Forelimb muscle (tissue), 1 donor: ENCODE data around the gene TMCO5A. TPM values are rescaled to one million over a fixed set of nuclear protein-coding genes. Genes with fewer than 3 reads are reported as not detected.
"Not testable (repeated sequence)": the region's sequence is repeated elsewhere in the genome, so short reads cannot be mapped to it uniquely, and the experiment has no call there.

Experiments
- DNase-seq: peaks from one replicate; pipeline ENCODE4 v3.0.0-alpha.2; 2013; ENCODE audit warnings: low read depth
- polyA plus RNA-seq: library from polyadenylated mRNA; unstranded; fragments of 120-200 nt; gene quantifications from one replicate; pipeline ENCODE4 v1.2.1, GENCODE V29; 2013; ENCODE audit not compliant: insufficient read length

Gene TMCO5A
- polyA plus RNA-seq = not detected

DNA sequence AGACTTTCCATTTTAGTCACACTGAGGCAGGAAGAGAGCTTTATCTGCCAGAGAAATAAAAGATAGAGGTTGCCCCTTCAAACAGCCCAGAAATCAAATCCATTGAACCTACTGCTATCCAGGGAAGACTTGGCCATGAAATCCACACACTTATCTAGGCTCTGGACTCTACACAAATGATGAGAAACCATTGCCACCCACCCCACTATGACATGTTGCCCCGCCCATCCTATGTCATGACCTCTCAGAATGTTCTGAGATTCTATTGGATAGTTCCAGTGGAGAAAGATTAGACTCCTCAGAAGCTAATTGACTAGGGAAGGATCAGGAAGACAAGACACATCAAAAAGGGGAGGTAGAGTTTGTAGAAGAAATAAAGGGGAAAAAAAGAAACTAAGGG lies at the start of gene TMCO5A:
Gene TMCO5A, plus strand, starts transcription at position 301 of the 400 bp plus-strand sequence. CDS start 1,684 bp downstream, outside the sequence.
- DNase-seq = no peak

DNA sequence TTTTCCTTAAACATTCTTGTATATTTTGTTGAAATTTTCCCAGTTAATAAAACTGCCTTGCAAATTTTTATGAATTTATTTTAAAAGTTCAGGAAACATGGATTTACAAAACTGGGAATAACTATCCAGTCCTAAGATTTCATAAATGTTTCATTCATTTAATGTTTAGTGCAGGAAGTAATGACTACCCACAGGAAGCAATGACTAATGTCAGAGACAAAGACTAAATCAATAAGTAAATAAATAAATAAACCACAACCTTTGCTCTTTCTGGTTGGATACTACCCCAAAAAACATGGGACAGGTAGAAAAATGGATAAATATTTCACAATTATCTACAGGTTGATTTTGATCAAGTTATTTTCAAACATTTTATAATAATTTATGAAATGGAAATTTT lies 48.8 kb upstream of the TMCO5A start:
- DNase-seq = no peak

DNA sequence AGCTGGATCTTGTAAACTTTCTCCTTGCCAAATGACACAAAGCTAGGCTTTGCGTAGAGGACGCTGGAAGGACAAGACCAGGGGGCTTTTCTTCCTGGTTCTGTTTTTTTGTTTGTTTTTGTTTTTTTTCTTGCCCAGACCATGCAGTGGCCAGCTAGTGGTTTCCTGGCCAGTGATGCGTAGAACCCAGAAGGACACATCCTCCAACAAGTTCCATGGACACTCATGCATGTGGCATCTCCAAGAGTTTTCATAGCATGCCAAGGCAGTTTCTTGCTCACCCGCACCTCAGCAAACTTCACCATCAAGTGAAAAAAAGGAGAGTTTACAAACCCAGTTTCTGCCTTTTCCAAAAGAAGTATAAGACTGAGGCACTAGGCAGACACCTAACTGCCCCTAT lies 46.1 kb upstream of the TMCO5A start:
- DNase-seq = no peak

DNA sequence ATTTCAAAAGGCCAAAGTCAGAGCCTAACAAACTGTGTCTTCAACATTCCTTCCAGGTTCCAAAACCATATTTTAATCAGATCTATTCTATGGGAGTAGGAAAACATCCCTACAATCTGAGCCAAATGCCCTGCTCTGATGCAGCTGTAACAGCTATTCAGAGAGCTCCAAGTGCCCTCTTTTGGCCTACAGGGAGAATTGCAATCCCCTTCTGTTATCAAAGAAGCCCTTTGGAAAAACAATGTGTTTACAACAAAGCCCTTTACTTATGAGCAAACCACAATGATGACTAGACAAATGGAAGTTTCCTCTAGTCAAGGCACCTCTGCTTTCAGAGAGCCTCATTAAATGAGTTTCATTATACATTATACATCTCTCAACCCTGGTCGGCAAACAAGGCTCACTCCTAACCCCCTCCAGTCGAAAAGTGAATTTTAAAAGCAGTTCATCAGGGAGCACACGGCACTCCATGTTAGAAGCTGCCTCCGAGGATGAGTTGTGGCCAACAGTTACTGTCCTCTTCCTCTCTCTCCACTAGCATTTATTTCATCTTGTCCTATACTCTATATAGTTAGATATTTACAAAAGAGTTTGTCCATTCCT lies 42.6 kb upstream of the TMCO5A start:
- peak; percentile 6 for DNase-seq

DNA sequence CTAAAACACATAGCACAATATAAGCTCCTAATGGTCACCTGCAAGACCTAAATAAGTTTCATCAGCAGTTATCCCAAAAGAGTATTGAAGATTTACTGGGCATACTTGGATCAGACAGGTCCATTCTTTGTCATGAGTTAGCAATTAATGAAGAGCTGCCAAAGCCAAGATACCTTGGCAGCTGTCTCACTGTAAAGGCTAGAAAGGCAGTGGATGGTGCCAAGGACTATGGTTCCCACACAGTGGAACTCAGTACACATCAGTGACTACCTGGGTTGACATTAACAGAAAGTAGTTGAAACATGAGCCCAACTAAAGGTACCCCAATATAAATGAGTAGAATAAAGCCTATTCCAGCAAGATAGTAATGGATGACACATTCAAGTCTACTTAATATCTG lies 41.1 kb upstream of the TMCO5A start:
- no peak for DNase-seq

DNA sequence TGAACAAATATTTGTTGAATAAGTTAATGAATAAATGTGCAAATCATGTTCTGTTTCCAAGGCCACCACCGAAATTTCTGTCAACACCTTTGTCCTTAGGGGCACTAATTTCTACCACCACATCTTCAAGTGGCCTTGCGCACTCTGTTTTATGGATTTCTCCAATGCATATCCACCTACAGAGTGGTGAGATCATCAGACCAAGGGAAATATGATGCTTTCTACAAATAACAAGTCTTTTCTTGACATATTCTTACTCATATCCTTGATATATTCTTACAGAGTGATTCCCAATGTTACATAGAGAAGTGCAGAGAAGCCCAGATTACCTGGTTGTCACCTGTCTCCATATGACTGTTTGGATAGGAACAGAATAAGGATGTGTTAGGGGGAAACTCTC lies 36.1 kb upstream of the TMCO5A start:
- no peak for DNase-seq

DNA sequence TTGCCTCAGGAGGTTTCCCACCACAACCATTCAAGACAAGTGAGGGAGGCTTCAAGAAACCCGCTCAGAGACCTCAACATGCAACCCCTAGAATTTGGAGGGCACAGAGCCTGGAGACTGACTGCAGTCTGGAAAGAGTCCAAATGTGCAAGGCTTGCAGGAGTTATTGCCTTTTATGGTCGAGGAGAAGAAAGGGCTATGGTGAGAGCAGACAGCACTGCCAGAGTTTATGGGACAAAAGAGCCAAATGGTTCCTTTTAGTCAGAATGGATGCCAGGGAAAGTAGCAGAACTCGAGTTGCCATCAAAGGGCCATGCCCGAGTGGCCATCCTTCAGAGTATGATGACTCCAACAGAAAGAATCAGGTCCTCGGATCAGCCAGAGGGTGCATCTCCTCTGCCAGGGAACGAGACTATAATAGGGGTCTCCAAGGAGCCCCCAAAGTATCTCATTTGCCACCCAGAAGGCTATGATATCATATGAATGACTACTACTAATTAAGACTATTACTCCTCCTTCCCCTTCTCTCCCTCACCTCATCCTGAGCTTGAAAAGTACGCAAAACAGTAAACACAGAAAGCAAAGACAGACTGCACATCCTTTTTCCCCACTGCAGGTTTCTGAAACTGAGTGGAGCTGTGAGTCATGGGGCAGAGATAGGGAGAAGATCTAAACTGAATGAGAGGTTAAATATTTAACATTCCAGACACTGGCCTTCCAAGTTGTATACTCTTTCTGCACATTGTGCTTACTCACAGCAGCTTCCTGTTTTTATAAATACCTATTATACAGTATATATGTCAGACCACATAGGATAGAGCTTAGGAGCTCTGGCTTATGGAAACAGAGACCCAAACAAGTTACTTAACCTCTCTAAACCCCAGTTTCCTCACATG lies 33.9 kb upstream of the TMCO5A start:
- DNase-seq = no peak

DNA sequence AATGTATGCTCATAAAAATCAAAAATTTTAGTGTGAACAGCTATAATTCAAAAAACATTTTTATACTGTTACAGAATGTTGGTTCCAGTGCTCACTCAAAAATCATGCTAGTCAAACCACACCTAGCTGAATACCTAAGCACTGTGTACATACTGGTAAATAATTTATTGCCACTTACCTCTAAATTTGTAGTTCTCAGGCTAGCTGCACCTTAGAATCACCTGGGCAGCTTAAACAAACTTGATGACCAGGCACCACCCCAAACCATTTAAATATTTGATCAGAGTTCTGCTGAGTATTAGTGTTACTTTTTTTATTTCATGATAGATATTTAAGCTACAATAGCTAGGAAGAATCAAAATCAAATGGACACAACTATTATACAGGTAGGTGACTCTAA lies 32.3 kb upstream of the TMCO5A start:
- DNase-seq = no peak

DNA sequence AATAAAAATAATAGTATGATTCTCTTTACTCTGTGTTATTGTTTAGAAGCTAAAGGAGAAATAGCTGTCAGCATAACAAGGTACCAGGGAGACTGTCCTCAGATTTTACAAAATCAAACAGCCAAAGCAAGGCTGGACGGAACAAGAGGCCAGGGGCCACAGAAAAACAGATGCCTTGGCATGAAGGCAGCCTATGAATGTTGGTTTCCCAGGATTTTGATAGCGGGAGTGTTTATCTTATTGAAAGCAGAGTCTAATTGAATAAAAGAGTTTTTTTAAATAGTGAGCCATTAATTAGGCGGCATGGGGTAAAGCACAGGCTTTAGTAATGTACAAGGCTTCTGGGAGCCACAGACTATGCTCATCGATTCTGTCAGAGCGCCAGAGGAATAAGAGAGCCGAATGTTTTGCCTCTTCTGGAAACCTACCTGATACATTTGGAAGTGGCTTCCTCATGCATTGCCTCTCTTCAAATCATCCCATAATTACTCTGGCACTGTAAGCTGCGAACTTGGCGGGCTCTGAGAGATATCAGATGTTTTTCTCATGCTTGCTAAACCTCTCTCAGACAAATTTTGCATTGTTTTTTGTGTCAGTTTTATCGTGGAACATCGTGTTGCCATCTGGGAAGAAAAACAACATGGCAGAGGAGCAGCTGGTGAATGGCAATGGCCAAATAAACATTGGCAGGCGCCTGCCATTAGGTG lies 30.4 kb upstream of the TMCO5A start:
- no peak for DNase-seq

DNA sequence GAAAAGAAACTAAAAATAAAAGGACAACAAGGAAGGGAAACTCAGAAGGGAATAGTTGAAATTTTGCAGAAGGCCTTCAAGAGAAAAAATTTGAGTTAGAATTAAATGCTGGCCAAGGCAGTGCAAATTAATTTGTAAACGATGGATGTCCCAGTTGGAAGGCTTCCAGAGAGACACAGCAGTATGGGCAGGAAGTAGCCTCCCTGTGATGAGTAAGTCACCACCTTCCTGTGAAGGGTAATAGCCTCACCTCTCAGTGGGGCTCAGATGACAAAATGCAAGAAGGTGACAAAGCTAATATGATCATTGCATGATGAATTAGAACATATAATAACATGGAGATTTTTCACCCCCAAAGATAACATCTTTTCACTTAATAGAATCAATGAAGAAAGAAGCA lies 27.3 kb upstream of the TMCO5A start:
- DNase-seq = no peak

DNA sequence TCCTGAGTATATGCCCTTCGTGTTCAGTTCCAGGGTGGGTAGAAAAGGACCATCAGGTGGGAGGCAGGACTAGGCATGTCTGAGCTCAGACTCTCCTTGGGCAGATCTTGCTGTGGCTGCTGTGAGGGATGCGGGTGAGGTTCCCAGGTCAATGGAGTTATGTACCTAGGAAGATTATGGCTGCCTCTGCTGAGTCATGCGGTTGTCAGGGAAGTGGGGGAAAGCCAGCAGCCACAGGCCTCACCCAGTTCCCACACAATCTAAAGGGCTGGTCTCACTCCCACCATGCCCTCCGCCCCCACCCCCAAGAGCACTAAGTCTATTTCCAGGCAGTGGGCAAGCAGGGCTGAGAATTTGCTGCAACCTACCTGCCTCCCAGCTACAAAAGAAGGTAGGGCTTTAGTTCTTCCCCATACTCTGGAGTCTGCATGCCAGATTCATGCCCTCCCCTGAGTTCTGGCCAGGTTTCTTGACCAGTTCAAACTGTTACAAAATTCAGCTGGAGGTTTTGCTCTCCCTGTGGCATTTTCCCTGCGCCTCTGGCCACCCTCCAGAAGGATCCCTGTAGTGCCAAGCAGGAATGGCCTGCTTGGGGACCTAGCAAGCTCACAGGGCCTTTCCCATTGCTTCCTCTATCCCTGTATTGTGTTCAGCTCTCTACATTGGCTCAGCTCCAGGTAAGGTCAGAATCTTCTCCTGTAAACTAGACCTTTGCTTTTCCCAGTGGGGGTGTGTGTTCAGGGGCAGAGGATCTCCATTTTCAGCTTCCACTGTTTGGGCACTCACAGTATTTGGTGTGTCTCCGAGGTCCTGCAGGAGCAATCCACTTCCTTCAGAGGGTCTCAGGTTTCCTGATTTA lies 12.7 kb upstream of the TMCO5A start:
- no peak for DNase-seq

DNA sequence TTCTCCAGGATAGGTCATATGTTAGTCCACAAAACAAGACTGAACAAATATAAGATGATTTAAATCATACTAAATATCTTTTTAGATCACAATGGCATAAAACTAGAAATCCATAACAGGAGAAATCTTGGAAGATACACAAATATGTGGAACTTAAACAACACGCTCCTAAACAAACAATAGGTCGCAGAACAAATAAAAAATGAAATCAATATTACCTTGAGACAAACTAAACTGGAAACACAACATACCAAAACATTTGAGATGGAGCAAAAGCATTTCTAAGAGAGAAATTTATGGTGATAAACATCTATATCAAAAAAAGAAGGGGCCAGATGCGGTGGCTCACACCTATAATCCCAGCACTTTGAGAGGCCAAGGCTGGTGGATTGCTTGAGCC lies 8.3 kb upstream of the TMCO5A start:
- DNase-seq = no peak

DNA sequence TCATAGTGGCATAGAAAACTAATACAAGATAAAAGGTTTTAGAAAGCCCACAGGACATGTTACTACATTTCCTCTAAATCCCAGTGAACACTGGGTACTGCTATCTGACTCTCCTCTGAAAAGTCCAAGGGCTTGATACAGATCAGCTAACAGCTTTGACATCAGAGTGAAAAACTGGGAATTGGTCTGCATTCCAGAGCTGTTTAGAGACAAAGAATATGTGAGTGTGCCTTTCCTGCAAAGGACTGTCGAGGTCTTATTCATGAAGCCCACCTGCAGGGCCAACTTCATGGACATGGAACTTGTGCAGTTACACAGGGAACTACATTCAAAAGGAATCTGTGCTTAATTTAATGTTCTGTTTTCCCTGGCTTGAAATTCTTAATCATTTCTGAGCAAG lies 5.2 kb upstream of the TMCO5A start:
- DNase-seq = no peak

DNA sequence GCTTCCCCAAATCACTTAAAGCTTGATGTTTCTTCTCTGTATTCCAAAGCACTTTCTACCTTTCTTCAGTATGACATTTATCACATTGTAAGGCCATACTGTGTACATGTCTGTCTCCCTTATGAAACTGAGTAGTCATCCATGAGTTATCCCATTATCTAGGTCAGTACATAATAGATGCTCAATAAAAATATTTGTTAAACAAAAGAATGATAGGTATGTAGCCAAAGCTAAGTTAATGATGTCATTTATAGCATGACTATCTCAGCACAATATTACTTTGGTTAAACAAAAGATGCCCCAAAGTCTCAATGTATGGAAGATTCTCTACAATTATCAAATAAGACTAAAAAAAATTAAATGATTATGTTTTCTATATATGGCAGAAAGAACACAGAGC lies 3.1 kb upstream of the TMCO5A start:
- no peak for DNase-seq

DNA sequence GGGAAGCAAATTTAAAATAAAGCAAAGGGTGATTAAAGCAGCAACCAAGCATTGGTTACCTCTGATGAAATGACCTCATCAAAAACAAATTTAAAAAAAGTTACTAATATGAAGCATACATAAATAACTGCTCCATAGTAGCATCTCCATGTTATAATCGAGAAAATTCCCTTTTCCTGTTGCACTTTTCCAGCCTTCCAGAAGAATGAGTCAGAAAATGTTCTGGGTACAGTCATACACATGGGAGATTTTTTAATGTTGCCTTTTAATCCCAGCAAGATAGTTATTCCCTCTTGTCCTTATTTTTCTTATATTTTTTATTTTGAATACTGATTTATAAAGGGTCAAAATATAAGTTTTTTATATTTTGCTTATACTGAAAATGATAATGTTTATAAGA lies 2.6 kb upstream of the TMCO5A start:
- no peak for DNase-seq

DNA sequence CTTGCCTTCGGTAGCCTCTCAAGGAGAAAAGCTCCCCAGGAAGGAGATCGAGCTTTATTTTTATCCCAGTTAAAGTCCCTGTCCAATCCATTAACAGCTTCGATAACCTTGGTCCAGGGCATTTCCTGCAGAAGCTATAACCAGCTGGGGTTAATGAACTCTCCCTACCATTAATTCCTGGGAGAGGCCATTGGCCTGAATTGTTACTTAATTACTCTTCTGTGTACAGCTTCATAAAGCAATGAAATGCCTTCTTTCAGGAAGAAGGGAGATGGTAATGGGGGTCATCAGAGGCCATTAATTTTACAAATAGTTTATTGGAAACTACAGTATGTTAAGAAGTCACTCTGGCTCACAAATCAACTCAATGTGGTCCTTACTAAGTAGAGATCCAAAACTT lies 1.9 kb upstream of the TMCO5A start:
- no peak for DNase-seq

DNA sequence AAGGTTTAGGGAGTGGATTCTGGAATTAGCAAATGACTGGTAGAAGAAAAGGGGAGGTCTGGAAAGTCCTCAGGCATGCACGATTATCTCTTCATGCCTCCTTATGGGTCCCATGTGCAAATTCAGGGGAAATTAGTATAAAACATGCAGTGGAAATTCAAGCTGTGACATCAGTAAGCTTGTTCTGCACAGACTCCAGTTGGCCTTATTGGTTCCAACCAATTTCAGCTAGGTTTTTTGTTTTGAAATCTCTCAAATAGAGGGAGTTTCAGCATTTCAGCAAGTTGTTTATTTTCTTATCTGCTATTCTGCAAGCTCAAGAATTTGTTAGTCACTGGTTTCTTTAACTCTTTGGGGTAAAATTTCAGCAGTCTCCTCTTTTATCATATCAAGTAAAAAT lies 774 bp upstream of the TMCO5A start:
- no peak for DNase-seq

DNA sequence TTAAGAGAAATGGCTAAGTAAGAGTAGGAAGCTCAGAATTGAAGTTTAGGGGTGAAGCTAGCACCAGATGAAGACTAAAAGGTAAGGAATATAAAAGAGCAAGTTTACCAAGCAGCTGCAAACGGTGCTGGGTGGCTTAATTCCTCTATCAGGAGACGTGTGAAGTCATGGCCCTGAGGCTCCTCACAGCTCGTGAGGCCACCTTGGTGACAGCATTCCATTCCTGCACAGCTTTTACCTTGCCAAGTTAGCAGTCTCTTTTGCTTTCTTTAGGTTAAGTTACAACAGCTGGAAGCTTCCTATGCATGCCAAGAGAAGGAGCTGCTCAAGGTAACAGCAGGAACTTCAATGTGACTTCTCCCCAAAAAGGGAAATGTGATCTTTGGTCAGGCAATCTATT lies 6.4 kb downstream of the TMCO5A start:
- no peak for DNase-seq

DNA sequence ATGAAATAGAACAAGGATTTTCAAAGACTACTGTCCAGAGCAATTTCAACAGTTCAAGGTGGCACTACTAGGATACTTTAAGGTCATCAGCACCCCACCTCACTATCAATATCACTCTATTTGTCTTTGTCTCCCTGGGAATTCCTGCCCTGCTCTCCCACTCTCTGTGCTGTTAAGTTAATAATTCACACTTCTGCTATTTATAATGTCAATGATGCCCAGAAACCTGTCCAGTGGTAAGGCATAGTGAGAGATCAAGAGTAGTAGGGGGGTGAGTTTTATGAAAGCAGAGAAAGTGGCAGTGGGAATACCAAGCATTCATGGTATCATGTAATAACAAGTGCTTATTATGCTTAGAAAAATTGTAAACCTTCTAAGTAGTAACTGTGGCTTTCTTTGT lies 7.3 kb downstream of the TMCO5A start:
- DNase-seq = no peak

DNA sequence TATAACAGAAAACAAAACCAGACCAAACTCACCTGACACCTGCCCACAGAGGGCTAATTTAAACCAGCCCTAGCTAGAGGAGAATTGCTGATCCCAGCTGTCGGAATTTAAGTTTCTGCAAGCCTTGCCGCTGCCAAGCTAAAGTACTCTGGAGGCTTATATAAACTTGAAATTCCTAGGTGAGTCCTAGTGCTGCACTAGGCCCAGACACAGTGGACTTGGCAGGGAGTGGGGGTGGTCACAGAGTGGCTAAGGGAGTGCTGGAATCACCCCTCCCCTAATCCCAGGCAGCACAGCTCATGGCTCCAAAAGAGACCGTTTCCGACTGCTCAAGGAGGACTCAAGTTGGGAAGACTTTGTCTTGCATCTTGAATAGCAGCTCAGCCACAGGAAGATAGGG lies 17.6 kb downstream of the TMCO5A start:
- no peak for DNase-seq

DNA sequence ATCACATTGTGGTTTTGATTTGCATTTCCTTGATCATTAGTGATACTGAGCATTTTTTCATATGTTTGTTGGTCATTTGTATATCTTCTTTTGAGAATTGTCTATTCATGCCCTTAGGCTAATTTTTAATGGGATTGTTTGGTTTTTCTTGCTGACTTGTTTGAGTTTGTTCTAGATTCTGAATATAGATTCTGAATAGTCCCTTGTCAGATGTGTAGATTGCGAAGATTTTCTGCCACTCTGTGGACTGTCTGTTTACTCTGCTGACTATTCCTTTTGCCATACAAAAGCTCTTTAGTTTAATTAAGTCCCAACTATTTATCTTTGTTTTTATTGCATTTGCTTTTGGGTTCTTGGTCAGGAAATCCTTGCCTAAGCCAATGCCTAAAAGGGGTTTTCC lies 26.3 kb downstream of the TMCO5A start:
- DNase-seq = not testable (repeated sequence)

DNA sequence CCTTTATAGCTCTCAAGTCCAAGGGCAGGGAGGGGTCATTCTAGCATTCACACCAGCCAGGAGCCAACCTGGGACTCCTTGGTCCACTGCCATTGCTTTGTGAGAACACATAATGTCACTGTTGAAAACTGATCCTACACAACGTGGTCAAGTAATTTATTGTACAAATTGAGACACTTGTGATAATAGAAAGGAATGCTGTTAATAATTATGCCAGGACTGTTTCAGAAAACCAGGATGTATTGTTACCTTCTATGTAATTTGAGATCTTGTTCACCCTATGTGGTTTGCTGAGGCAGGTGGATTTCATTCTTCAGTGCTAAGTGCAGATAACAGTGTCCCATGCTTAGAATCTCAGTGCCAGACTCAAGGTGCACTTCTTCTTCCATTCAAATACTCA lies 33.3 kb downstream of the TMCO5A start:
- no peak for DNase-seq
